HepG2 (cell line): ENCODE results near the gene PHF2. TPM values are rescaled to one million over a fixed set of nuclear protein-coding genes. Genes with fewer than 3 reads are reported as not detected.

Experiments used
- BHLHE40 ChIP-seq: IDR thresholded peaks from 2 replicates; pipeline ENCODE4 v1.6.1; 2011; ENCODE audit warnings: low read length, improper control_type of control experiment
- CBFB ChIP-seq: sonication (generic); formaldehyde crosslinking; IDR thresholded peaks from 2 replicates; pipeline ENCODE4 v1.4.0; 2020; ENCODE audit warnings: missing genetic modification reagents
- ELF1 ChIP-seq: sonication (generic); formaldehyde crosslinking; IDR thresholded peaks from 2 replicates; pipeline ENCODE4 v1.4.0; 2020; ENCODE audit warnings: missing genetic modification reagents
- FOXC1 ChIP-seq: sonication (generic); formaldehyde crosslinking; IDR thresholded peaks from 2 replicates; pipeline ENCODE4 v1.8.0; 2022; ENCODE audit warnings: mild to moderate bottlenecking, missing genetic modification reagents, borderline replicate concordance
- HDAC2 ChIP-seq: sonication (generic); formaldehyde crosslinking; IDR thresholded peaks from 2 replicates; pipeline ENCODE4 v1.4.0; 2020; ENCODE audit warnings: missing genetic modification reagents
- HNF4A ChIP-seq: sonication (generic); formaldehyde crosslinking; IDR thresholded peaks from 2 replicates; pipeline ENCODE4 v1.4.0; 2020; ENCODE audit warnings: missing genetic modification reagents
- JUND ChIP-seq: sonication (generic); formaldehyde crosslinking; IDR thresholded peaks from 2 replicates; pipeline ENCODE4 v1.8.0; 2022; ENCODE audit warnings: mild to moderate bottlenecking, missing genetic modification reagents
- KDM3A ChIP-seq: IDR thresholded peaks from 2 replicates; pipeline ENCODE4 v1.6.1; 2018; ENCODE audit warnings: low read depth, missing compliant biosample characterization
- MAFF ChIP-seq: IDR thresholded peaks from 2 replicates; pipeline ENCODE4 v1.6.1; 2011; ENCODE audit warnings: low read depth, low read length, improper control_type of control experiment
- MAFG ChIP-seq: sonication (generic); formaldehyde crosslinking; IDR thresholded peaks from 2 replicates; pipeline ENCODE4 v1.5.1; 2020; ENCODE audit warnings: mild to moderate bottlenecking, missing genetic modification reagents
- PHB2 ChIP-seq: fragments of 450-650 bp; IDR thresholded peaks from 2 replicates; pipeline ENCODE4 v1.6.1; 2018; ENCODE audit not compliant: partially characterized antibody
- POGZ ChIP-seq: sonication (generic); formaldehyde crosslinking; IDR thresholded peaks from 2 replicates; pipeline ENCODE4 v1.4.0; 2020; ENCODE audit warnings: mild to moderate bottlenecking, missing genetic modification reagents
- PRMT3 ChIP-seq: sonication (generic); formaldehyde crosslinking; IDR thresholded peaks from 2 replicates; pipeline ENCODE4 v1.8.1; 2022; ENCODE audit warnings: low read depth, mild to moderate bottlenecking, moderate library complexity, missing genetic modification reagents, borderline replicate concordance
- RBFOX2 ChIP-seq: fragments of 200-400 bp; formaldehyde crosslinking; IDR thresholded peaks from 2 replicates; pipeline ENCODE4 v1.6.1; 2017; ENCODE audit warnings: low read depth, mild to moderate bottlenecking, low read length
- SRF ChIP-seq: IDR thresholded peaks from 2 replicates; pipeline ENCODE4 v1.6.1; 2011; ENCODE audit warnings: mild to moderate bottlenecking, low read depth, low read length, moderate library complexity
- TGIF2 ChIP-seq: IDR thresholded peaks from 2 replicates; pipeline ENCODE4 v1.6.1; 2016; ENCODE audit warnings: control low read depth, missing compliant biosample characterization
- ZBTB26 ChIP-seq: IDR thresholded peaks from 2 replicates; pipeline ENCODE4 v1.6.1; 2016; ENCODE audit warnings: missing compliant biosample characterization, missing genetic modification reagents, borderline replicate concordance
- ZNF230 ChIP-seq: sonication (generic); formaldehyde crosslinking; IDR thresholded peaks from 2 replicates; pipeline ENCODE4 v1.4.0; 2020; ENCODE audit warnings: mild to moderate bottlenecking, missing genetic modification reagents
- ZNF24 ChIP-seq: fragments of 450-650 bp; IDR thresholded peaks from 2 replicates; pipeline ENCODE4 v1.6.1; 2017; ENCODE audit warnings: antibody characterized with exemption, mild to moderate bottlenecking
- ZNF576 ChIP-seq: sonication (generic); formaldehyde crosslinking; IDR thresholded peaks from 2 replicates; pipeline ENCODE4 v1.4.0; 2020; ENCODE audit warnings: mild to moderate bottlenecking, missing genetic modification reagents
- ZNF83 ChIP-seq: sonication (generic); formaldehyde crosslinking; IDR thresholded peaks from 2 replicates; pipeline ENCODE4 v1.4.0; 2020; ENCODE audit warnings: missing genetic modification reagents, mild to moderate bottlenecking, borderline replicate concordance
- polyA plus RNA-seq, 8 experiments: library from polyadenylated mRNA; depleted of rRNA in 3 of 8; stranded (reverse) in 7 of 8; unstranded in 1 of 8; fragments of >200 nt; fragmentation: Illumina TruSeq in 4 of 8; extraction: Trizol in 4 of 8; gene quantifications; 2 replicates each; pipeline versions ENCODE4 v1.2.1 to v1.2.3, GENCODE V29; 2011 to 2016; ENCODE audit warnings: low read depth in 4 of 8, missing spikeins in 1 of 8, mixed read lengths in 1 of 8; ENCODE audit not compliant: insufficient read depth in 1 of 8
- total RNA-seq, 5 experiments: library from RNA; depleted of rRNA; stranded (reverse); fragments of >200 nt; fragmentation: Illumina TruSeq; extraction: Trizol; gene quantifications; 2 replicates each; pipeline ENCODE4 v1.2.3, GENCODE V29; 2016; ENCODE audit warnings: low read depth in 1 of 5
- TF ChIP-seq, protein P1 (sequence below): sonication (generic); formaldehyde crosslinking; IDR thresholded peaks from 2 replicates; pipeline ENCODE4 v1.4.0; 2020; ENCODE audit warnings: mild to moderate bottlenecking, low read depth, missing genetic modification reagents
- TF ChIP-seq, protein P2 (sequence below): sonication (generic); formaldehyde crosslinking; IDR thresholded peaks from 2 replicates; pipeline ENCODE4 v1.4.0; 2020; ENCODE audit warnings: missing genetic modification reagents
- TF ChIP-seq, protein P3 (sequence below): sonication (generic); formaldehyde crosslinking; IDR thresholded peaks from 2 replicates; pipeline ENCODE4 v1.5.0; 2020; ENCODE audit warnings: mild to moderate bottlenecking, missing genetic modification reagents, borderline replicate concordance
- TF ChIP-seq, protein P4 (sequence below): sonication (generic); formaldehyde crosslinking; IDR thresholded peaks from 2 replicates; pipeline ENCODE4 v1.8.1; 2023; ENCODE audit warnings: mild to moderate bottlenecking, missing genetic modification reagents

PHF2 gene
- total and polyA plus RNA-seq, 2 of the 13 experiments (the other 11 are each of a cell fraction or from before 2014, with no cell fraction given), result 6.6 to 9.1 TPM

DNA sequence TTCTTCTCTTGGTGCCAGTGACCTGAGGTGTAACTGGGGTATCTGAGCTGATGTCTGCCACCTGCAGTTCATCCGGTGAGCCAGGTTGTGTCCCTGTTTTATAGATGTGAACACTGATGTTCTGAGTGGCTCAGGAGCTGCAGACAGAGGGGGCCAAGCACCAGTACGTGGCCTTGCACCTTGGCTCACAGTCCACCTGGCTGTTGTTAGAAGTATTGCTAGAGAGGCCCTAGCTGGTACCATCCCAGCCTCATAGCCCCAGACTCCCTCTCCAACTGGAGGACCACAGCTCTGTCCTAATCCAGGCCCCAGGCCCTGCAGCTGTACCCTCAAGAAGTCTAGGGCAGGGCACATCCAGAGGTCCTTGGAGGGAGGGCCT is 16.2 kb downstream of the PHF2 start (continued):
- TF ChIP-seq CBFB (CRISPR knock-in tag) (no peak), POGZ (CRISPR knock-in tag) (0 out of 2 replicates have a peak, but pooled peaks have one; percentile 20), MAFF (no peak), ZNF24 (no peak), ZBTB26 (CRISPR knock-in tag) (no peak), ZNF83 (CRISPR knock-in tag) (no peak), BHLHE40 (0 out of 2 replicates have a peak, but pooled peaks have one; percentile 30), ELF1 (CRISPR knock-in tag) (no peak), TGIF2 (CRISPR knock-in tag) (no peak), ZNF230 (CRISPR knock-in tag) (no peak), HNF4A (peak; percentile 43; the same call in 1 of the 2 replicates), JUND (no peak), HDAC2 (CRISPR knock-in tag) (no peak), SRF (no peak), RBFOX2 (no peak), KDM3A (CRISPR knock-in tag) (no peak), PHB2 (no peak), PRMT3 (CRISPR knock-in tag) (no peak), MAFG (no peak), FOXC1 (no peak), ZNF576 (CRISPR knock-in tag) (no peak)
- TF ChIP-seq, protein P1, sequence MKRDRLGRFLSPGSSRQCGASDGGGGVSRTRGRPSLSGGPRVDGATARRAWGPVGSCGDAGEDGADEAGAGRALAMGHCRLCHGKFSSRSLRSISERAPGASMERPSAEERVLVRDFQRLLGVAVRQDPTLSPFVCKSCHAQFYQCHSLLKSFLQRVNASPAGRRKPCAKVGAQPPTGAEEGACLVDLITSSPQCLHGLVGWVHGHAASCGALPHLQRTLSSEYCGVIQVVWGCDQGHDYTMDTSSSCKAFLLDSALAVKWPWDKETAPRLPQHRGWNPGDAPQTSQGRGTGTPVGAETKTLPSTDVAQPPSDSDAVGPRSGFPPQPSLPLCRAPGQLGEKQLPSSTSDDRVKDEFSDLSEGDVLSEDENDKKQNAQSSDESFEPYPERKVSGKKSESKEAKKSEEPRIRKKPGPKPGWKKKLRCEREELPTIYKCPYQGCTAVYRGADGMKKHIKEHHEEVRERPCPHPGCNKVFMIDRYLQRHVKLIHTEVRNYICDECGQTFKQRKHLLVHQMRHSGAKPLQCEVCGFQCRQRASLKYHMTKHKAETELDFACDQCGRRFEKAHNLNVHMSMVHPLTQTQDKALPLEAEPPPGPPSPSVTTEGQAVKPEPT, result no peak
- TF ChIP-seq, protein P2, sequence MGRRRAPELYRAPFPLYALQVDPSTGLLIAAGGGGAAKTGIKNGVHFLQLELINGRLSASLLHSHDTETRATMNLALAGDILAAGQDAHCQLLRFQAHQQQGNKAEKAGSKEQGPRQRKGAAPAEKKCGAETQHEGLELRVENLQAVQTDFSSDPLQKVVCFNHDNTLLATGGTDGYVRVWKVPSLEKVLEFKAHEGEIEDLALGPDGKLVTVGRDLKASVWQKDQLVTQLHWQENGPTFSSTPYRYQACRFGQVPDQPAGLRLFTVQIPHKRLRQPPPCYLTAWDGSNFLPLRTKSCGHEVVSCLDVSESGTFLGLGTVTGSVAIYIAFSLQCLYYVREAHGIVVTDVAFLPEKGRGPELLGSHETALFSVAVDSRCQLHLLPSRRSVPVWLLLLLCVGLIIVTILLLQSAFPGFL (CRISPR knock-in tag), result no peak
- TF ChIP-seq, protein P3, sequence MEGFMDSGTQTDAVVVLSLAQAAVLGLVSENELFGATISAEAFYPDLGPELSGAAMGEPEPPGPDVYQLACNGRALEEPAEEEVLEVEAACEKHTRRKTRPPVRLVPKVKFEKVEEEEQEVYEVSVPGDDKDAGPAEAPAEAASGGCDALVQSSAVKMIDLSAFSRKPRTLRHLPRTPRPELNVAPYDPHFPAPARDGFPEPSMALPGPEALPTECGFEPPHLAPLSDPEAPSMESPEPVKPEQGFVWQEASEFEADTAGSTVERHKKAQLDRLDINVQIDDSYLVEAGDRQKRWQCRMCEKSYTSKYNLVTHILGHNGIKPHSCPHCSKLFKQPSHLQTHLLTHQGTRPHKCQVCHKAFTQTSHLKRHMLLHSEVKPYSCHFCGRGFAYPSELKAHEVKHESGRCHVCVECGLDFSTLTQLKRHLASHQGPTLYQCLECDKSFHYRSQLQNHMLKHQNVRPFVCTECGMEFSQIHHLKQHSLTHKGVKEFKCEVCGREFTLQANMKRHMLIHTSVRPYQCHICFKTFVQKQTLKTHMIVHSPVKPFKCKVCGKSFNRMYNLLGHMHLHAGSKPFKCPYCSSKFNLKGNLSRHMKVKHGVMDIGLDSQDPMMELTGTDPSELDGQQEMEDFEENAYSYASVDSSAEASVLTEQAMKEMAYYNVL (CRISPR knock-in tag), result no peak
- TF ChIP-seq, protein P4, sequence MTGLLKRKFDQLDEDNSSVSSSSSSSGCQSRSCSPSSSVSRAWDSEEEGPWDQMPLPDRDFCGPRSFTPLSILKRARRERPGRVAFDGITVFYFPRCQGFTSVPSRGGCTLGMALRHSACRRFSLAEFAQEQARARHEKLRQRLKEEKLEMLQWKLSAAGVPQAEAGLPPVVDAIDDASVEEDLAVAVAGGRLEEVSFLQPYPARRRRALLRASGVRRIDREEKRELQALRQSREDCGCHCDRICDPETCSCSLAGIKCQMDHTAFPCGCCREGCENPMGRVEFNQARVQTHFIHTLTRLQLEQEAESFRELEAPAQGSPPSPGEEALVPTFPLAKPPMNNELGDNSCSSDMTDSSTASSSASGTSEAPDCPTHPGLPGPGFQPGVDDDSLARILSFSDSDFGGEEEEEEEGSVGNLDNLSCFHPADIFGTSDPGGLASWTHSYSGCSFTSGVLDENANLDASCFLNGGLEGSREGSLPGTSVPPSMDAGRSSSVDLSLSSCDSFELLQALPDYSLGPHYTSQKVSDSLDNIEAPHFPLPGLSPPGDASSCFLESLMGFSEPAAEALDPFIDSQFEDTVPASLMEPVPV, result no peak
